Neural cell (in vitro differentiated cells): ENCODE results near the gene THEM5. TPM values are rescaled to one million over a fixed set of nuclear protein-coding genes. Genes with fewer than 3 reads are reported as not detected.

ENCODE experiments used
- H2AFZ ChIP-seq: fragments of 200-600, 300-800 bp; sonication (generic), shearing (Covaris generic); 2 replicates; pipeline ENCODE4 v1.6.0; 2014; ENCODE audit warnings: low read depth, mild to moderate bottlenecking, antibody characterized with exemption, low read length, moderate library complexity
- H3F3A ChIP-seq: fragments of 200-600 bp; shearing (Covaris generic); 2 replicates; pipeline ENCODE4 v1.6.1; 2016; ENCODE audit warnings: mild to moderate bottlenecking, moderate library complexity, mixed read lengths, antibody characterized with exemption, low read length; ENCODE audit not compliant: insufficient read depth, poor library complexity, severe bottlenecking
- H3K27ac ChIP-seq: fragments of 200-600, 300-800 bp; sonication (generic), shearing (Covaris generic); 2 replicates; pipeline ENCODE4 v1.5.1; 2014; ENCODE audit warnings: mild to moderate bottlenecking, low read length, moderate library complexity
- H3K27me3 ChIP-seq: fragments of 300-800, 200-600 bp; sonication (generic), shearing (Covaris generic); 2 replicates; pipeline ENCODE4 v1.6.0; 2014; ENCODE audit warnings: mild to moderate bottlenecking, low read depth, low read length, moderate library complexity; ENCODE audit not compliant: insufficient read depth
- H3K36me3 ChIP-seq: fragments of 300-800, 200-600 bp; sonication (generic), shearing (Covaris generic); 2 replicates; pipeline ENCODE4 v1.5.1; 2014; ENCODE audit warnings: mild to moderate bottlenecking, antibody characterized with exemption, low read length, moderate library complexity; ENCODE audit not compliant: insufficient read depth
- H3K4me2 ChIP-seq: fragments of 300-800, 200-600 bp; sonication (generic), shearing (Covaris generic); 2 replicates; pipeline ENCODE4 v1.6.0; 2014; ENCODE audit warnings: mild to moderate bottlenecking, low read length
- H3K4me3 ChIP-seq: fragments of 300-800, 200-600 bp; sonication (generic), shearing (Covaris generic); 2 replicates; pipeline ENCODE4 v1.5.1; 2014; ENCODE audit warnings: mild to moderate bottlenecking, low read length, moderate library complexity
- H3K79me2 ChIP-seq: fragments of 200-600 bp; shearing (Covaris generic); replicated peaks from 2 replicates; pipeline ENCODE4 v1.6.0; 2014; ENCODE audit warnings: mild to moderate bottlenecking, low read length, moderate library complexity; ENCODE audit not compliant: insufficient read depth
- H3K9ac ChIP-seq: fragments of 300-800, 200-600 bp; sonication (generic), shearing (Covaris generic); 2 replicates; pipeline ENCODE4 v1.6.1; 2016; ENCODE audit warnings: mild to moderate bottlenecking, low read length, mixed read lengths
- H3K9me2 ChIP-seq: fragments of 200-600 bp; shearing (Covaris generic); 2 replicates; pipeline ENCODE4 v1.6.1; 2016; ENCODE audit warnings: mild to moderate bottlenecking, low read length, mixed read lengths; ENCODE audit not compliant: insufficient read depth
- H3K9me3 ChIP-seq: fragments of 200-600, 300-800 bp; sonication (generic), shearing (Covaris generic); 2 replicates; pipeline ENCODE4 v1.6.1; 2016; ENCODE audit warnings: mild to moderate bottlenecking, mixed run types, low read length, moderate library complexity, mixed read lengths
- H4K20me1 ChIP-seq: fragments of 200-600 bp; shearing (Covaris generic); 2 replicates; pipeline ENCODE4 v1.6.1; 2016; ENCODE audit warnings: mild to moderate bottlenecking, mixed run types; ENCODE audit not compliant: insufficient read depth
- EP300 ChIP-seq: fragments of 450-650 bp; conservative IDR thresholded peaks from 2 replicates; pipeline ENCODE4 v1.6.1; 2014; ENCODE audit warnings: antibody characterized with exemption, mild to moderate bottlenecking, moderate library complexity; ENCODE audit not compliant: poor library complexity, severe bottlenecking
- EZH2 ChIP-seq: fragments of 200-600, 300-800 bp; shearing (Covaris generic), sonication (generic); IDR thresholded peaks from 2 replicates; pipeline ENCODE4 v1.6.1; 2014; ENCODE audit warnings: antibody characterized with exemption, low read length, borderline replicate concordance, mild to moderate bottlenecking; ENCODE audit not compliant: insufficient read depth, poor library complexity, severe bottlenecking
- MXI1 ChIP-seq: fragments of 450-650 bp; conservative IDR thresholded peaks from 2 replicates; pipeline ENCODE4 v1.6.1; 2014; ENCODE audit warnings: antibody characterized with exemption, mild to moderate bottlenecking; ENCODE audit not compliant: poor library complexity, severe bottlenecking
- POLR2AphosphoS5 ChIP-seq: IDR thresholded peaks from 2 replicates; pipeline ENCODE4 v1.6.1; 2012
- RAD21 ChIP-seq: fragments of 450-650 bp; conservative IDR thresholded peaks from 2 replicates; pipeline ENCODE4 v1.6.1; 2014; ENCODE audit warnings: antibody characterized with exemption, mild to moderate bottlenecking, moderate library complexity
- SMC3 ChIP-seq: fragments of 450-650 bp; conservative IDR thresholded peaks from 2 replicates; pipeline ENCODE4 v1.6.1; 2014; ENCODE audit warnings: antibody characterized with exemption, mild to moderate bottlenecking, moderate library complexity; ENCODE audit not compliant: poor library complexity
- TAF1 ChIP-seq: IDR thresholded peaks from 2 replicates; pipeline ENCODE4 v1.6.1; 2012; ENCODE audit warnings: low read depth
- polyA plus RNA-seq: library from polyadenylated mRNA; depleted of rRNA; stranded (reverse); fragments of >200 nt; gene quantifications from 2 replicates; pipeline ENCODE4 v1.2.3, GENCODE V29; 2014
- TF ChIP-seq, protein P1 (sequence below): fragments of 450-650 bp; IDR thresholded peaks from 2 replicates; pipeline ENCODE4 v1.5.1; 2014; ENCODE audit warnings: antibody characterized with exemption, mild to moderate bottlenecking, moderate library complexity; ENCODE audit not compliant: poor library complexity, severe bottlenecking
- TF ChIP-seq, protein P2 (sequence below): IDR thresholded peaks from 2 replicates; pipeline ENCODE4 v1.6.1; 2012; ENCODE audit warnings: borderline replicate concordance

THEM5 gene
- polyA plus RNA-seq, 1 donor from 2014 or later = not detected

DNA sequence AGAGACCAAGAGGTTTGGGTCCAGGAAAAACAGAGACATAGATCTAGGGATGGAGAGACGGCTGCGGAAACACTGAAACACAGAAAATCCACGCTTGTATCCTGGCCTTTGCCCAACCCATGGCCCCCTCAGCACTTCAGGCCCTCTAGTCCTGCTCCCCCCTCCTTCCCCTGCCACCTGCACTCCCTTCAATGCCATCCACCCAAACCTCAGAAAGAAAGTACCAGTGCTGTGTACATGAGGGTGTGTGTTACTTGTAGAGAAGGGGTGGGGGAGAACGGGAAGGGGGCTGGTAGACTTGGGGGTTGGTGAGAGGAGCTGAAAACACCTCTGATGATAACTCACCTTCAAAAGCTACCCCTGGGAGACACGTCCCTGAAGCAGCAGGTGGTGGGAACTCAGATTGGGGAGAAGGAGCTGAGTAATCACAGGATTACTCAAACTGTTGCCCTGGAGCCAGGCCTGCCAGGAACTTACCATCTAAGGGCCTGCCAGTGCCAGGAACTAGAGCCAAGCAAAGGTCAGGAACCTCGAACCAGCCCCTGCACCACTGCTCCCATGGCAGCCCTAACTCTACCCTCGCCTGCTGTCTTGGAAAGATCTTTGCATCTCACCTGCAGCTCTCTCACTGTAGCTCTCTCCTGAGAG is 33.4 kb downstream of the THEM5 start:
- no peaks in the 10 kb centered on the region for H3K36me3 ChIP-seq

DNA sequence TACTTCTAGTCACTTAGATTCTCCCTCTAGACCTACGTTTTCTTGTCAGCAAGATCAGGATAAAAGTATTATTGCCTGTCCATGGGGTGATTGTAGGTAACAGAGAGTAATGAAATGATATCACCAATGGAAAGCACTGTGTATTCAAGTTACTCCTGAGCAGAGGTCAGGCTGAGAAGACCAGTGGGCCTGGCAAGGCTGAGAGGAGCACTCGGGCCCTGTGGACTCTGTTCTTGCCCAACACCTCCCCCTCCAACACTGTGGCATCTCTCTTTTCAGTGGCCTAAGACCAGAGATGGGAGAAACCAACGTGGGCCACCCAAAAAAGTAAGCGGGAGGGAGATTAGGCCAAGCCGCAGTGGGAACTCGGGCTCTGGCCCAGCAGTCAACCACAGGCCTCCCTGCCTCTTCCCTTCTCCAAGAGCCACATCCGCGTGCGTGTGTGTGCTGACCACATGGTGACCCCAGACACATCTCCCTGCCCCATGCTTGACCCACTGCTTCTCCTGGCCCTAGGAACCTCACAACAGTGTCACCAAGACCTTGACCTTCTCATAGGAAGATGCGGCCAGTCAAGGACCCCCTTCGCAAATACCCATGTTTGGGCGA is 34.2 kb downstream of the THEM5 start:
- no peak overlapping the region for H3K9ac ChIP-seq
- no peaks in the 10 kb centered on the region for H3K79me2 ChIP-seq
- H3K9me3 ChIP-seq = no peaks in the 10 kb centered on the region
- H2AFZ ChIP-seq = no peak overlapping the region
- no peaks in the 10 kb centered on the region for H3K27me3 ChIP-seq
- H3K27ac ChIP-seq = no peak overlapping the region
- H4K20me1 ChIP-seq = no peaks in the 10 kb centered on the region
- no peaks in the 10 kb centered on the region for H3K36me3 ChIP-seq
- H3K4me2 ChIP-seq = no peak overlapping the region
- no peaks in the 10 kb centered on the region for H3K9me2 ChIP-seq
- TF ChIP-seq MXI1 = no peak
- TF ChIP-seq POLR2AphosphoS5 = no peak
- no peak for TF ChIP-seq TAF1
- TF ChIP-seq SMC3 = no peak
- TF ChIP-seq, protein P1, sequence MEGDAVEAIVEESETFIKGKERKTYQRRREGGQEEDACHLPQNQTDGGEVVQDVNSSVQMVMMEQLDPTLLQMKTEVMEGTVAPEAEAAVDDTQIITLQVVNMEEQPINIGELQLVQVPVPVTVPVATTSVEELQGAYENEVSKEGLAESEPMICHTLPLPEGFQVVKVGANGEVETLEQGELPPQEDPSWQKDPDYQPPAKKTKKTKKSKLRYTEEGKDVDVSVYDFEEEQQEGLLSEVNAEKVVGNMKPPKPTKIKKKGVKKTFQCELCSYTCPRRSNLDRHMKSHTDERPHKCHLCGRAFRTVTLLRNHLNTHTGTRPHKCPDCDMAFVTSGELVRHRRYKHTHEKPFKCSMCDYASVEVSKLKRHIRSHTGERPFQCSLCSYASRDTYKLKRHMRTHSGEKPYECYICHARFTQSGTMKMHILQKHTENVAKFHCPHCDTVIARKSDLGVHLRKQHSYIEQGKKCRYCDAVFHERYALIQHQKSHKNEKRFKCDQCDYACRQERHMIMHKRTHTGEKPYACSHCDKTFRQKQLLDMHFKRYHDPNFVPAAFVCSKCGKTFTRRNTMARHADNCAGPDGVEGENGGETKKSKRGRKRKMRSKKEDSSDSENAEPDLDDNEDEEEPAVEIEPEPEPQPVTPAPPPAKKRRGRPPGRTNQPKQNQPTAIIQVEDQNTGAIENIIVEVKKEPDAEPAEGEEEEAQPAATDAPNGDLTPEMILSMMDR = no peak
- no peak for TF ChIP-seq EZH2
- TF ChIP-seq EP300 = no peak
- TF ChIP-seq, protein P2, sequence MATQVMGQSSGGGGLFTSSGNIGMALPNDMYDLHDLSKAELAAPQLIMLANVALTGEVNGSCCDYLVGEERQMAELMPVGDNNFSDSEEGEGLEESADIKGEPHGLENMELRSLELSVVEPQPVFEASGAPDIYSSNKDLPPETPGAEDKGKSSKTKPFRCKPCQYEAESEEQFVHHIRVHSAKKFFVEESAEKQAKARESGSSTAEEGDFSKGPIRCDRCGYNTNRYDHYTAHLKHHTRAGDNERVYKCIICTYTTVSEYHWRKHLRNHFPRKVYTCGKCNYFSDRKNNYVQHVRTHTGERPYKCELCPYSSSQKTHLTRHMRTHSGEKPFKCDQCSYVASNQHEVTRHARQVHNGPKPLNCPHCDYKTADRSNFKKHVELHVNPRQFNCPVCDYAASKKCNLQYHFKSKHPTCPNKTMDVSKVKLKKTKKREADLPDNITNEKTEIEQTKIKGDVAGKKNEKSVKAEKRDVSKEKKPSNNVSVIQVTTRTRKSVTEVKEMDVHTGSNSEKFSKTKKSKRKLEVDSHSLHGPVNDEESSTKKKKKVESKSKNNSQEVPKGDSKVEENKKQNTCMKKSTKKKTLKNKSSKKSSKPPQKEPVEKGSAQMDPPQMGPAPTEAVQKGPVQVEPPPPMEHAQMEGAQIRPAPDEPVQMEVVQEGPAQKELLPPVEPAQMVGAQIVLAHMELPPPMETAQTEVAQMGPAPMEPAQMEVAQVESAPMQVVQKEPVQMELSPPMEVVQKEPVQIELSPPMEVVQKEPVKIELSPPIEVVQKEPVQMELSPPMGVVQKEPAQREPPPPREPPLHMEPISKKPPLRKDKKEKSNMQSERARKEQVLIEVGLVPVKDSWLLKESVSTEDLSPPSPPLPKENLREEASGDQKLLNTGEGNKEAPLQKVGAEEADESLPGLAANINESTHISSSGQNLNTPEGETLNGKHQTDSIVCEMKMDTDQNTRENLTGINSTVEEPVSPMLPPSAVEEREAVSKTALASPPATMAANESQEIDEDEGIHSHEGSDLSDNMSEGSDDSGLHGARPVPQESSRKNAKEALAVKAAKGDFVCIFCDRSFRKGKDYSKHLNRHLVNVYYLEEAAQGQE = no peak
- TF ChIP-seq RAD21 = no peak
- no peak overlapping the region for H3K4me3 ChIP-seq
- no peaks in the 10 kb centered on the region for H3F3A ChIP-seq

More for the DNA sequence above, 33.4 kb downstream of the THEM5 start:
- Histone ChIP-seq H3K4me3 (no peak overlapping the region), H2AFZ (no peak overlapping the region), H3K9me3 (no peaks in the 10 kb centered on the region), H3K9me2 (no peaks in the 10 kb centered on the region), H3K27me3 (no peaks in the 10 kb centered on the region), H3K27ac (no peak overlapping the region), H3K4me2 (no peak overlapping the region), H3K9ac (no peak overlapping the region), H3K79me2 (no peaks in the 10 kb centered on the region), H3F3A (no peaks in the 10 kb centered on the region), H4K20me1 (no peaks in the 10 kb centered on the region)
- no peak for TF ChIP-seq EP300
- no peak for TF ChIP-seq RAD21
- TF ChIP-seq, protein P2 = no peak
- no peak for TF ChIP-seq POLR2AphosphoS5
- no peak for TF ChIP-seq TAF1
- TF ChIP-seq SMC3 = no peak
- TF ChIP-seq EZH2 = no peak
- TF ChIP-seq, protein P1 = no peak
- TF ChIP-seq MXI1 = no peak
